AG09319 (cell line): ENCODE results near the gene NCS1.

ENCODE experiments used
- DNase-seq: peaks from one replicate; pipeline ENCODE4 v3.0.0-alpha.2; 2010; ENCODE audit warnings: low read depth; ENCODE audit errors: extremely low read depth
- TF ChIP-seq, protein P1 (sequence below): IDR thresholded peaks from 2 replicates; pipeline ENCODE4 v1.5.1; 2011; ENCODE audit warnings: low read depth, mild to moderate bottlenecking, inconsistent platforms, low read length, moderate library complexity

NCS1 gene

DNA sequence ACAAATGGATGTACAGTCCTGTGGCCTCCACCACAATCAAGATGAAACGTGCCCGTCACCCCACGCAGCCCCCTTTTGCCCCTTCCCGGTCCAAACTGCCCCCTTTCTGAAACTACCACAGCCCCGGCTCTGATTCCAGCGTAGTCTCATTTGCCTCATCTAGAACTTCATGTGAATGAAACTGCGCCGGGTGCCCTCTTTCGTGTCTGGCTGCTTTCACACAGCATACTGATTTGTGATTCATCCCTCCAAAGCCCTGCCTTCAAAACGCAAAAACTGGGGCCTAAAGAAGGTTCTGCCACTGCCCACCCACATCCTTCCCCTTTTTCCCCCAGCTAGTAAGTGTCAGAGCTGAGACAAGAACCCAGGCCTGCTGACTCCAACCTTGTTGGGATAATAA, 31.5 kb upstream of the NCS1 start:
- no peak for DNase-seq
- TF ChIP-seq, protein P1, sequence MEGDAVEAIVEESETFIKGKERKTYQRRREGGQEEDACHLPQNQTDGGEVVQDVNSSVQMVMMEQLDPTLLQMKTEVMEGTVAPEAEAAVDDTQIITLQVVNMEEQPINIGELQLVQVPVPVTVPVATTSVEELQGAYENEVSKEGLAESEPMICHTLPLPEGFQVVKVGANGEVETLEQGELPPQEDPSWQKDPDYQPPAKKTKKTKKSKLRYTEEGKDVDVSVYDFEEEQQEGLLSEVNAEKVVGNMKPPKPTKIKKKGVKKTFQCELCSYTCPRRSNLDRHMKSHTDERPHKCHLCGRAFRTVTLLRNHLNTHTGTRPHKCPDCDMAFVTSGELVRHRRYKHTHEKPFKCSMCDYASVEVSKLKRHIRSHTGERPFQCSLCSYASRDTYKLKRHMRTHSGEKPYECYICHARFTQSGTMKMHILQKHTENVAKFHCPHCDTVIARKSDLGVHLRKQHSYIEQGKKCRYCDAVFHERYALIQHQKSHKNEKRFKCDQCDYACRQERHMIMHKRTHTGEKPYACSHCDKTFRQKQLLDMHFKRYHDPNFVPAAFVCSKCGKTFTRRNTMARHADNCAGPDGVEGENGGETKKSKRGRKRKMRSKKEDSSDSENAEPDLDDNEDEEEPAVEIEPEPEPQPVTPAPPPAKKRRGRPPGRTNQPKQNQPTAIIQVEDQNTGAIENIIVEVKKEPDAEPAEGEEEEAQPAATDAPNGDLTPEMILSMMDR = no peak

DNA sequence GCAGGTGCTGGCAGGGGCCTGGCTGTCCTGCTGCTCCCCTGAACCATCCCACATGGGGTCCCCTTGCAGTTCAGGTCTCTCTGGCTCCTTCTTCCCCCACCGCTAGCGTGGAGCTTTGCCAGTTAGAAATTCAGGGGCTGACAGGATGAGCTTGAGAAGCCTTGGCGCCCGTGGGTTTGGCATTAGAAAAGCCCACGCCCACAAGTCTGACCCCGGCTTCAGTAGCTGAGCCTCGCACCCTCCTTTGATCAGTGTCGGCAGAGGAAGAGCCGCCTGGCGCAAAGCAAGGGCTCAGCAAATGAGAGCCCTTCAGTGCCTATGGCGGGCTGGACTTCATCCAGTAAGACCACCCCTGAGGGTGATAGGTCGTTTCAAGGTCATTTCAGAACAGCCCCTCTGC, 30.1 kb upstream of the NCS1 start:
- DNase-seq = no peak
- TF ChIP-seq, protein P1 = no peak

DNA sequence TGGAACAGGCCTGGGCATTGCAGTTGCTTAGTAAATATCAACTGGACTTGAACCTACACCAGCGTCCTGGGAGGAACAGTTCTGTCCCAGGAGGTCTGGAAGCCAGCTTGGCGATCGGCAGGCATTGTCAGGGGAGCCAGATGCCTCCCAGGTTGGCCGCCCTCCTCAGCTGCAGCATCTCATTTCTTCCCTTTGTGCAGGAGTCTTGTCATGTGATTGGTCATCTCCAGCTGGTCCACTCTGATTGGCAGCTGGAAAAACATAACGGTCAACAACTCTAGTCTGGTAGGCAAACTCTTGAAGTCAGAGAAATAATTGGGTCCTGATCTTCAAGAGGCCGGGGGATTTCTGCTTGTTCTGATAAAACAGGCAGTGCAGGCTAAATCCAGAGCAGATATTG, 29.6 kb upstream of the NCS1 start:
- TF ChIP-seq, protein P1 = no peak
- DNase-seq = no peak

DNA sequence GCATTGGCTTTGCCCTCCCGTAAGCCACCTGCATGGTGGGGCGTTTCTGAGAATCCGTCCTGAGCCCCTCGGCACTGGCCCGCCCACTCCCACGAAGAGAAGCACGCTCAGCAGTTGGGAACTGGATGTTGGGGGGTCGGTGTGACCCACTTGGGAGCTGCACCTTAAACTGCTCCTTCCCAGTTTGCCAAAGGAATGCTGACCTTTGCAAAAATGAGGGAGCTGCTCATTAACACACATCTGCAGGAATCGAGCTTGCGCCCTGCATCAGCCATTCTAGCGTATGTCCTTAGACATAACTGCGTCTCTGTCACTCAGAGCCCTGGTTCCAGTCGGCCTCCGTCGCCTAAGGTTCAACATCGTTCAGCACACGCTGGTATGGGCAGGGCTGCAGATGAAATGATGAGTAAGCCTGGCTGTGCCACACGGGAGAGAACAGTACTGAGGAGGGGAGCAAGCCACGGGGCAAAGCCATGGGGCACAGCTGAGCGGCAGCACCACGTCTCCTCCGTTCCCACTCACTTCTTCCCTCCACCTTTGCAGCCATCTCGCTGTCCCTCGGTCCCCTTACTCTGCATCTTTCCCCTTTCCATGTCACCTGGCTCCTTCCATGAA, 28.8 kb upstream of the NCS1 start:
- TF ChIP-seq, protein P1 = no peak
- DNase-seq = no peak

DNA sequence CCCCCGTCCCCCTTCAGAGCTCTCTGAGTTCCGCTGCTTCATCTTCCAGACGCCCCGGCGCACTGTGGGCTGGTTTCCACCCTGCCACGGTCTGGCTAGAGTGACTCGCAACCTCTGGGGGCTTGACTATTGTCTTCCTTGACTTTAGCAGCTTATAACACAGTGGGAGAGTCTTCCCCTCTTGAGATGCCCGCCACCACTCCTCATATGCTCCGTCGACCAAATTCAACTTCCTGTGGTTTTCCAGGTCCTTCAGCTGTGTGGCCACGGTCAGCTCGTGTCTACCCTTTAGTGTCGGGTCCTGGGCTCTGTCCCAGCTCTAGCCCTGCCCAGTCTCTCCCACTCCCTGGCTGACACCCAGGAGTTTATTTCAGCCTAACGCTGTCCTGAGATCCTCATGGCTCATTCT, 28.2 kb upstream of the NCS1 start:
- DNase-seq = no peak
- TF ChIP-seq, protein P1 = no peak

DNA sequence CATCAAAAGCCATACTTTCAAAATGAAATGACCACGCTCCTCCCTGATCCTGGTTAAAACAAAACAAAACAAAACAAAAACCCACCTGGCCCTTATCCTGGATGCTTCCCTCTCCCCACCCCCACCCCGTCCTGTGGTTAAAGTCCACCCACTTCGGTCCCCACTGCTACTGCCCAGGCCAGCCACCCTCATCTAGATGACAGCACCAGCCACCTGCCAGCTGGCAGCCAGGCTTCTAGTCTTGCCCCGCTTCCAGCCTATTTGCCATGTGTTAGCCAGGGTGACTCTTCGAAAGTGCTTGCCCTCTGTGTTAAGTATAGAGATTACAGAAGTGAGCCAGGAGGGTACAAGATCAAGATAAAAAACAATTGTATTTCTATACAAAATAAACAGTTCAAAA, 27.5 kb upstream of the NCS1 start:
- DNase-seq = no peak
- TF ChIP-seq, protein P1 = no peak

DNA sequence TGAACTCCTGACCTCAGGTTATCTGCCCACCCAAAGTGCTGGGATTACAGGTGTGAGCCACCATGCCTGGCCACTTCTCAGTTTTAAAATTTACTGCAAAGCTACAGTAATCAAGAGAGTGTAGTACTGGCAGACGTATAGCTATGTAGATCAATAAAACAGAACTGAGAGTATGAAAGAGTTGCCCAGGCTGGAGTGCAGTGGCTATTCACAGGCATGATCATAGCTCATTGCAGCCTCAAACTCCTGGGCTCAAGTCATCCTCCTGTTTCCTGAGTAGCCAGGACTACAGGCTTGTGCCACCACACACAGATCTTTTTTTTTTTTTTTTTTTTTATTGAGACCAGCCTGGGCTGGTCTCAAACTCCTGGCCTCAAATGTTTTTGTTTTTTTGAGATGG, 26.5 kb upstream of the NCS1 start:
- TF ChIP-seq, protein P1 = no peak
- no peak for DNase-seq
